GOT3 (cell line): ENCODE data around the gene GRIN2A.

ENCODE experiments used
- DNase-seq: peaks from one replicate; lab custom pipeline; 2025; ENCODE audit warnings: mixed read lengths; lab: John Stamatoyannopoulos, UW

Gene GRIN2A

DNA sequence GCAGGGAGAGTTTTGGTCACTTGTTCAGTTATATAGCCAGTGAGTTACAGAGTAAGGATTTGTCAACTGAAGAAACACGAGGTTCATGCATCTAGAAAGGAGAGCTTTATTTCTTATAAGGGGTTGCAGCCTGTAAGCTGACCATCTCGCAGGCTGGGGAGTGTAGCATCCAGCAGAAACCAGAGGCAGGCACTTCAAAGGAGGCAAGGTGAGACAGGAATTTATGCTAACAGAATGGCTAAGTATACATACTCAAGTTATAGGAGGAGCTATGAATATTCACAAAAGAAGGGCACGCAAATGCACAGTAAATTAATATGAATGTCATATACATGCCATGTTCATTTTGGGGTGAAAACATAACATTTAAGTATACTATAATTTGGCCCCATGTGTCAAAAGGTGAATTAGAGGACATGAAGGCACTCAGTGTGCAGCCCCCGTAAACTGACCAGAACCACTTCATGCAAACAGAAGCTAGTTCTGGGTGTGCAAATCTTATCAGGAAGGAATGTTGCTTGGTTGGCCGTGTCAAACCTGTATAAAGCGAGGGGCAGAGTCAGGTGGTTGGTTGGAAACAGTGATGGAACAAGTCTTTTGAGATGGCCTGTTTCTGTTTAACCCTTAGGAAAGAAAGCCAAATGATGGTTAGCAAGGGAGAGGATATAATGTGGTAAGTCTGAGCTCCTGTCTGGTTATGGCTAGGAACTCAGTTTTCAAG, 97.0 kb downstream of the GRIN2A start:
- DNase-seq: no peak

DNA sequence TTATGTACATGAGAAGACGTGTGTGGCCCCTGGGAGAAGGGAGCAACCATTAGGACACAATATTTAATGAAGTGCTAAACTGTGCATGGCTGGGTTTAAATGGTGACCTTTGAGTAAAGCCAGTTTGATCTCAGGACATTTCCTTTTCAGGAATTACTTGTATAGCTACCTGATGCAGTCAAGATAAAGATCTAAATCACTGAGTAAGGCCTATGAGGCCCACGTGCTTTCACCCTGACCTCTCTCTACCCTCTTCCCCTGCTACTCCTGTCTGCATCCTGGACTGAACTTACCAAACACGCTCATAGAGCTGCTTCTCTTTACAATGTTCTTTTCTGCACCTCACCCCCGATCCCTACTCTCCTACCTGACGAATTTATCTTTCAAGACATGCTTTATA, 98.9 kb downstream of the GRIN2A start:
- DNase-seq: no peak

DNA sequence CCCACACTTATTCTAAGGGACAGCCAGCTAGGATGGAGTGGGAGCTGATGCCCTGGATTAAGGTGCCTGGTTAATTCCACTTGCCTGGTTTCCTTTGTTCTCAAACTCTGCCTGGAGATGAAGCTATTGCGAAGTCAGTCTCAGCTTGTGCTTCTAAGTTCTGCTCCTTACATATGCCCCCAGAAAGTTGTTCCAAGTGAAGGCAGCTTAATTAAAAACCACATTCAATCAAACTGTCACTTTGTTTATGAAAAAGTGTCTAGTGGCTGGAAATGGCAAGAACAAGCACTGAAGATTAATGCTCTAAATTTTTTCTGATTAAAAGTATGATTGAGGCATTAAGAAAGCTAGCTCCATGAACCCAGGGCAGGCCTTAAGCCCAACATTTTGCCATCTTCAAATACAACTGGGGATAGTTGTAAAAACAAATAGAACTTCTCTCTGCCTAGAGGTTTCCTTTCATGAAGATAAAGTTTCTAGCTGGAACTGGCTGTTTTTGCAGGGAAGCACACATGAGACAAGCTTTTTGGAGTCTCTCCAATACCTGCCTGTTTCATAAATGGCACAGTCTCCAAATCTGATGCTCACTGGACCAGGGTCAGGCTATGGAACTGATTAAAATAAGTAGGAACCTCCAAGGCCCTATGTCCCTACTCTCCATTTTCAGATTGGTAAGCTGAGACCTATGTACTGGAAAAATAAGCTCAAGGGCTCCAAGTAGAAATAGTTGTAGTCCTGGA, 100.9 kb downstream of the GRIN2A start:
- DNase-seq: no peak

DNA sequence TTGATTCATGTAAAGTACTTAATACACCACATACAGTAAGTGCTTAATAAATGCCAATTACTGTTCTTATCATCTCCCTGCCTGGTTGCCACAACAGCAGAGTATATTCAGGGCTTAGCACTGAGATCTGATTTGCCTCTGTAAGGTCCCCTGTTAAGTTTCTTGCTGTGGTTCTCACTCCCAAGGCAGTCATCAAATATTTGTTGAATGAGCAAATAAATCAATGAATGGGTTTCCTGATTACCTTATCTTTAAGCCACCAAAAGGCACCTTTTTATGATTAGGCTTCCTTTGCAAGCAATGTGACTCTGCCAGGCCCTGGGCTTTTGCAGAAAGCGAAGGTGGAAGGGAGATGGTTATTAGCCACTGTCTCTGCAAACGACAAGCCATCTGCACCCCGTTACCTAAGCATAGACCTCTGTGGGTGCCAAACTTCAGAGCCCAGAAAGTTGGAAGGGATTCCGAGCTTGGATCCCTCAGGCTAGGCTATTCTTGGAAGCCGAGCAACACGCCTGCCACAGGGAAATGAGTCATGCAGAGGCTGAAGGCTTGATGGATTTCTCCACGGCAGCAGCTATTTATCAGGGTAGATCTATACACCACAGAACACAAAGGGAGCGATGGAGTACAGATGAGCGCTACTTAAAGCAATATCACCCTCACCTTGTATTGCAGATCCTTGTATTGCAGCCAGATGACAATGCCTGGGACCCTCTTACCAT, 102.0 kb downstream of the GRIN2A start:
- peak; percentile 30 for DNase-seq

DNA sequence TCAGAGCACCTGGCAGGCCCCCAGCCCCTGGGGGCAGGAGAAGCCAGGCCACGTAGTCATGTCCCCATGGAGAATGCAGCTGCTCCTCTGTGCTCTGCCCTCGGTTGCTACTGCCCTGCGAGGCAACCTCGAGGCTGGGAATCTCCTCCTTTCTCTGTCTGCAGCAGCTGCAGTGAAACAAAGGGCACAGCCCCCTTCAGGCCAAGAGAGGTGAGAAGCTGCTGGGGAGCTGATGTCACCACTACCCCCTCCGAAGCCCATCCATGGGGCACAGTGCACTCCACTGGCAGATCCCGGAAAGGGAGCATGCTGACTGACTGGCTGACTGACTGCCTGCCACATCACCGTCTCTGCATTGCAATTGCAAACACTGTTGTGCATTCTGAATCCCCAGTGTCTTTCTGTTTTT, 103.7 kb downstream of the GRIN2A start:
- no peak for DNase-seq

DNA sequence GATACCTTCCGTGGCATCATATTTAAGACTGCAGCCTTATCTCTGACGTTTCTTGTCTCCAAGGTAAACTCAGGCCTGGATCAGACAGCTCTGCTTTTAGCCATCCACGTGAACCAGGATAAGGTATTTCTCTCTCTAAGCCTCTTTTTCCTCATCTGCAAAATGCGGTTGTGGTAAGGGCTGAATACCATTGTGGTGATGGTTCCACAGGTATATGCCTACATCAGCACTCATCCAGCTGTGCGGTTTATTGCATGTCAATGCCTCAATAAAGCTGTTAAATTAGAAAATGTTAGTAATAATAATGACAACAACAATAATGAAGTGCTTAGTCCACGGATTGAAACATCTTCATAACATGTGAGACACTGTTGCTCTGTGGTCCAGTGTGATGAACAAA, 104.4 kb downstream of the GRIN2A start:
- DNase-seq: no peak

DNA sequence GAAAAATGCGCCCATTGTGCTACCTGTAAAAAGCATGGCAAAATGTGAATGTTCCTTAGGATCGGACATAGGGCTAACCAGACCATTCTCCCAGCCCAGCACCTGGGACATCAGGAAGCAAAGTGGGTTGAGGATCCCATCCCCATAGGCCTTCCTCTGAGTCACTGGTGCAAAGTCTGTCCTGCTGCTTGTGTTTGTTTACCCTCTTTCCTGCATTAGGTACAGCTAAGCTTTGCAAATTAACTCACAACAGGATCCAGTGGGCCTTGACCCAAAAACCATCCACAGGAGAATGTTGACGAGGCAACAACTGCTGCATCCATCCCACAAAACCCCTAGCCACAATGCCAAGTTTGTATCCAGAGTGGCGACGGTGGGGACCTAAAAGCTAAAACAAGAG, 106.2 kb downstream of the GRIN2A start:
- DNase-seq: no peak

DNA sequence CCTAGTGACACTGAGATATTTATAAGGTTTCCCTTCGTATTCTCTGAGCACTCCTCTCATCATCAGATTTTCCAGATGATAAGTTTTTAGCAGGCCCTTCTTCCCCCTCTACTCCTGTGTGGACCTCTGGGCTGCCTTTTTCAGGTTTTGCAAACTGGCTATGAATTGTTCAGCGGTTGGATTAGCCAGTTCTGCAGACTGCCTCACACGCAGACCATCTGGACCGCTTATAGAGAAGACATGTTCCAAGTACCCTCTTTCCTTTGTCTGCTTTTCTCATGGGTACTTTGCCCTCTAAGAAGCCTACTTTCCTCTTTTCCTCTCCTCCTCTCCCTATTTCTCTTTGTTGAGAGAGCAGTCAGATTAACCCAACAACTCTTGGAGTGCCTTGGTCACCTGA, 111.6 kb downstream of the GRIN2A start:
- DNase-seq: no peak

DNA sequence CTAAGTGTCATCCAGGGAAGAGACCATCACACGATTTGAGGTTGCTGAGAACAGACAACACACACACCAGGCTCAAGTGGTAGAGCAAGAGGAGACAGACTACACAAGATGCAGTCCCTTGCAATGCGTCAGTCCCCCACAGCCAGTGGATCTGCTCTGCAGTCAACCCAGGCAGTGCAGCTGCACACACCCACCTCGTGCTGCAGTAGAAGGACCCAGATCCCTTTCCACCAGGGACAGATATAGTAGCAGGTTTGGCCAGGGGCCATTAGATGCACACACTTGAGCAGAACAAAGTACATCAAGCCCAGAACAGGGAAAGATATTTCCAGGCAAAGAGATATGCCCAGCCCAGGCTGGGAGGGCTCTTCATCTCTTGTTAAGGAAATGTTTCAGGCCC, 112.9 kb downstream of the GRIN2A start:
- no peak for DNase-seq

DNA sequence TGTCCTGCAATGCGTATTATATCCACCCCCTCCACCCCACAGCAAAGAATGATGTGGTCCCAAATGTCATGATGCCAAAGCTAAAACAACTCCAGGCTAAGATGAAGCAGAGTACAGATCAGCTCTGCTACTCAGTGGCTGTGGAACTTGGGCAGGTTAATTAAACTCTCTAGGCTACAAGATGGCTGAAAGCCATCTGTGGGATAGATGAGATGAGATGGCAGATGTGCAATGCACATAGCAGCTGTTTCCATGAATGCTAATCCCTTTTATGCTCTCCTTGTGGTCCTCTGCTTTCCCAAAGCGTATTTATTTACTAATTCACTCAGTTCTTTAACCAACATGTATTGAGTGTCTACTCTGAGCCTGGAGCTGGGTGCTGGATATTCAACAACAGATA, 114.4 kb downstream of the GRIN2A start:
- DNase-seq: no peak

DNA sequence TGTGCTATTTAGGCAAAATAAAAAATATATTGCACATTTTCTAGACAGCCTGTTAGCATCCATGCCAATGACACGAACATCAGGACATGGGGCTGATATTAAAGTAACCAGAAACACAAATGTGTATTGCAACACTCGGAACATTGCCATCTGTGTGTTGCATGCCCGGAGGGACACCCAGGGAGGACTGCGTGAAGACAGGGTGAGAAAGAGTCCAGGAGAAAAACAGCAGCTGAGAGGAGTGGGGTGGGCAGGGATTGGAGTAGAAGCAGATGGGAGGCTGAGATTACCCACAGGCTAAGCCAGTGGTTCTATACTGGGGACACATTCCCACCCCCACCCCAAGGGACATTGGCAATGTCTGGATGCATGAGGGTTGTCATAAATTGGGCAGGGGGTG, 114.8 kb downstream of the GRIN2A start:
- no peak for DNase-seq

DNA sequence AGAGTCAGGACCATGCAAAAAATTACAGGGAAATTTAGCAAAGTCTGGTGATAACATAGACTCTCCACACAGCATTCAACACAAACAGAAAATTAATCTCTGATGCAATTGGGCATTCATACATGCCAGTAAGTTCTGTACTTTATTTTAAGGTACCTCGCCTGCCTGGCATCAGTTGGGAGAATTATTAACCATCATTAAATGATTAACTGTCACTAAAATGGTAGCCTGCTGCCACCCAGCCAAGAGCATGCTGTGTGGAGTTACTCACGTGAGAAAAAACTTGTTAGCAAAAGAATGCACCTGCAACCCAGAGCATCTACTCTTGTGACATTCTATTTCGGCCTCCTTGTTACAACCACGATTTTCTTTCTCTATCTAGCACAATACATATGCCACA, 117.2 kb downstream of the GRIN2A start:
- no peak for DNase-seq

DNA sequence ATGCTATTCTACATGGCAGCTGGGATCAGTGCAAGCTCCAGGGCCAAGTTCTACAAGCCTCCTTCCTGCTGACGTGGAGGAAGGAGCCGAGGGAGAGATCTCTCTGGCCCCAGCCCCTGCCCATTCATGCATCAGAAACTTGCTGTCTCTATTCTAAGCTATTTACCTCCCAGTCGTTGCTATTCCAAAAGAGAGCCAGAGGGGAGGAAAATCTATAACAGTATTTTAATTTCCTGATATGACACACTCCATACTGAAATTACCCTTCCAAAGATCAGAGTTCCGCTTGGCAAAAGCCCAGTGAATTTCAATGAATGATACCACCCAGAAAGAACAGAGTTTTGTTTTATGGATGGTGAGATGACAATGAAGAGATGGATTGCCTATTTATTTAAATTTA, 133.4 kb downstream of the GRIN2A start:
- no peak for DNase-seq

DNA sequence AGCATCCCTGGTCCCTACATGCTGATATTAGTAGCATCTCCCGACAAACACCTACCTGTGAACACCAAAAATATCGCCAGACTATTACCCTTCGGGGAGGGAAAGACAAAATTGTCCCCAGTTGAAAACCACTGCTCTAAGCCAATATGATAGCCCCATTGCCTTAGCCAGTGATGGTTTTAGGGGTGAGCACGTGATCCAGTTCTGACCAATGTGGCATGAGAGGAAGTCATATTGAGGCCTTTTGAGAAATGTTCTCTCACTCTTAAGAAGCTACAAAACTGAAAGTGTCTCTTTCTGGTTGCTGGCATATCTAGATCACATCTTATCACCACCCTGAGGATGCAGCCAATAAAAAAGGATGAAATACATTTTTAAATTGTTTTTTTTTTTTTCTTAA, 136.3 kb downstream of the GRIN2A start:
- DNase-seq: no peak

DNA sequence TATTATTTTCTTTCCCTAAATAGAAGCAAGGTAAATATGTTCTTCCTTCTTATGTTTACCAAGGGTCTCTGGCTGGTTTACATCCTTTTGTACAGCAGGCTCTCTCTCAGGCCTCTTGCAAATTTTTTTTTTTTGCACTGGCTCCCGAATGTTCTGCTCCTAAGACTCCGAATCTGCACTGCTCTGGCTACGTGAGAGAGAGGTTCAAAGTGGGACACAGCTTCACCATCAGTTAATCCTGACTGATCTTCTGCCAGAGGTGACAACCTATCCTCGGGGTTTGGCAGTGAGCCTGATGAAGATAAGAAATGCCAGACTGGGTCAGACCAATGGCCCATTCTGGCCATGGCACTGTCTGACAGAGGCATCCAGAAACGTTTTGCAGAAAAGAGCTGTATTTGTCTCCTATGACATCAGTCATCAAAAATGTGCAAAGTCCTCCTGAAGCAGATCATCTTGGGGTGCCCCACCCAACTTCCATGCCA, 136.9 kb downstream of the GRIN2A start:
- no peak for DNase-seq

DNA sequence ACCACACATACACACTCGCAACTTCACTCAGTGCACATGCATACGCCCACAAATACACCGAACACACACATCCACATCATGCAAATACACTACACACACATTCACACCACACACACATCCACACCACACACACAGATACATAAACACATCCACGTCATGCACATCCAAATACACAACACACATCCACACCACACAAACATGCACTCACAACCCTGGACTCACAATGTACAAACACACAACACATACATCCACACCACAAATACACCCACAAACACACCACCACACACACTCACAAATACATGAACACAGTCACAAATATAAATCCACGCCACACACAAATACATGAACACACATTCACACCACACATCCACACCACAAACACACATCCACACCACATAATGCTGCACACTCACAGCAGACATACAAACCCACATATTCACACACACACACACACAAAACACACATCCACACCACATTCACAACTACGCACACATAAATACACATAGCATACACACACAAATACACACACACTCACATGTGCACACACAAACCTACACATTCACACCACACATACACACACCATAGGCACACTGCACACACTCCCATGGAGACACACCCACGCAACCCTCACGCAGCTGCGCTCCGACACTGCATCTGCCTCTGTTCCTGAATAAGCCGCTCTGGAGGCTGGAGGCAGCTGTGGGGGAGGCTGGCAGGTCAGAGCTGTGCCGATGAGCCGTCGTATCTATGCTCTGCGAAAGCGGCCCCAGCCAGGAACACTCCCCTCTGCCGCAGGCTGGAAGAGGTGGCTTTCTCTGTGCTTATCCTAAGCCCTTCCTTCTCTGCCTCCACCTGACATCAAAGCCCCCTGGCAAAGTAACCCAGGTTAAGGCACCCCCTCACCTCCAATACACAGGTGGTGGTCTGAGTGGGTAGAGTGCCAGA, 141.8 kb downstream of the GRIN2A start:
- no peak for DNase-seq

DNA sequence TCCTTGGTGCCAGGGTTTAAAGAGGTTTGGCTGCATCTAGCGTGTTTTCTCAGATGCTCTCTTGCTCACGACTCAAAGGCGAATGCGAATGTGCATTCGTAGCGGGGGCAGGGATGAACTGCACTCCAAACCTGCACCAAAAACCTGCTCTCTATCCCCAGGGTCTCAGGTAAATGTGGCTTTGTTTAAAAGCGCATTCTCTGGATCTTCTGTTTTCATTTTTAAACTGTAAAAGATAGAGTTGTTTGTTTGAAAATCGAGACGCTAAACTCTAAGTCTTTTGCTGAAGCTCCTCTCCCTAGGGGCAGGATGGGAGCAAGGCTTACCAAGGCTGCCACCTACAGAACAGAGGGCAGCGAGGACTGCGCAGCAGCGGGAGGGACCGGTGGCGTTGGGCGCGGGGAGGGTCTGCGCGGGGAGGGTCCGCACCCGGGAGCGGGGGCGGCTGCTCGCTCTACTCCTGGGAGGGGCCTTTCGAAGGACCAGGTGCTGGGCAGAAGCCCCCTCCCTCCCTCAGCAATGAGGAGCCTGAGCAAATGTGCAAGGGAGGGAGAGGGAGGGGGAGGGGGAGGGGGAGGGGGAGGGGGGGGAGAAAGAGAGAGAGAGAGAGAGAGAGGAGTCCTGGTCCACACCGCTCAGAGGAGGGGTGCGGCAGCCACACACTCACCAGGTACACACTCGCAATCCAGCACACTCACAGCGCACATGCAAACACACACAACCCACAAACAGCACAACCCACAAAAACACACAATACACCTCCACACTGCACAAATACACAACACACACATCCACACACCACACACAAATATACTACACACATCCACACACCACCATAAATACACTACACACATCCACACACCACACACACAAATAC, 142.8 kb downstream of the GRIN2A start:
- no peak for DNase-seq

DNA sequence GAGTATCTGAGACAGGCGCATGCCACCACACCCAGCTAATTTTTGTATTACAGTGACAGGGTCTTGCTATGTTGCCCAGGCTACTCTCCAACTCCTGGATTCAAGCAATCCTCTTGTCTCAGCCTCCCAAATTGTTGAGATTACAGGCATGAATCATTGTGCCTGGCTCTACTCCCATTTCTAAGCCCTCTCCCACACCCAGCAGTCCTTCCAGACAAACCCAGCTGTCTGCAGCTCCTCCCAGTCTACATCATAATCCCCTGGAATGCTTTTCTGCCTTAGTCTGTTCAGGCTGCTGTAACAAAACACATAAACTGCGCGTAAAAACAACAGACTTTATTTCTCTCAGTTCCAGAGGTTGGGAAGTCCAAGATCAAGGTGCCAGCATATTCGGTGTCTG, 144.5 kb downstream of the GRIN2A start:
- no peak for DNase-seq

DNA sequence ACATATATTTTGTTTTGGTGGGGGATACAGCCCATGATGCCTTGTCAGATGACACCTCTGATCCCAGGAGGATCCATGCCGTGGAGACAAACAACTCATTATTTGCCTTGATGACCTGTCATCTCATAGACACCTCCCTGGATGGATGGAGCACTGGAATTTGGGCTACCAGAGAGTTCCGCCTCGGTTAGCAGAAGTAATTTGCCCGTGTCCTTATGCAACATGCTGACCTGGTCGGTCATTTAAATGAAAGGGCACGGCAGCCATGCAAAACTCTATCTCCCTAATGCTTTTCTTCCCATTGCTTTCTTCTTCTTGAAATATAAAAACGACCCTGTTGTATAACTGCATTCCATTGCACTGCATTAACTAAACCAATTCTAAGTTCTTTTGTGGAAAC, 145.3 kb downstream of the GRIN2A start:
- DNase-seq: no peak

DNA sequence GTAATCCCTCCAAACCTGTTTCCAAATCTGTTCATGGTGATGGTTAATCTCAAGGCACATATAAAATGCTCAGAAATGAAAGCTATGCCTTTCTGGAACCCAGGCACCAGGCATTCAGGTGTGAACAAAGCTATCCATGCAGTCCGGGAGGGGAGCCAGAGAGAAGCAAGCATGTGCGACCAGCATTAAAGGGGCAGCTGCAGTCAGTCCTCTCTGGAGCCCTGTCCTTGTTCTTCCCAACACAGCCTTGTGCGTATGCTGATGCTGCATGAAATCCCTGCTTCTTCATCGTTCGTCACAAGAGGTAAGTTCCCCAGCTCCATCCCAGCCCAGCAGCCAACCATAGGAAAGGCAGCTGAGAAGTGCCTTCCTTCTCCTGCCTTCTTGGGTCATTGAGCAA, 148.7 kb downstream of the GRIN2A start:
- no peak for DNase-seq

DNA sequence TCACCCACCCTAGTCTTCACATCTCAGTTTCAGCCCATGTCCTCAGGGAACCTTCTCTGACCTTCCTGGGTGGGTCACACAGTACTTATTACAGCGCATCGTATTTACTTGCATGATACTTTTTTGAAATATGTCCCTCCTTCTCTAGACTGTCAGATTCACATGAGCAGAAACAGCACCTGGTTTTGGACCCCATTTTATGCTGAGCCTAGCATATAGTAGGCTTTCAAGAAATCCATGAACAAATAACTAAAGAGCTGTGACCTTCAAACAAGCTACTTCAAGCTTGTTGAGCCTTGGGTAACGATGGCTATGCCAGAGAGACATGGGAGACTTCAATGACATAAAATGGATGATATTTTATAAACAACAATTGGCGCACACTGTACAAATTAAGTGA, 150.3 kb downstream of the GRIN2A start:
- DNase-seq: no peak
